IMR-90 (cell line): ENCODE data around the gene RUSC1. TPM values are rescaled to one million over a fixed set of nuclear protein-coding genes. Genes with fewer than 3 reads are reported as not detected.

ENCODE experiments used
- ATAC-seq: fragments of 200-7000 bp; cut with Tn5 transposase; 2 replicates; pipeline ENCODE4 v1.9.1; 2020; ENCODE audit warnings: low read depth, mild to moderate bottlenecking, moderate library complexity
- BruUV-seq: library from RNA; stranded (reverse); fragments of 400-500 nt; replicated peaks from 2 replicates; lab custom pipeline; 2021; lab: Mats Ljungman, UMichigan
- CTCF ChIA-PET: fragments of 300-600 bp; formaldehyde crosslinking; extraction: SDS; loops from one replicate; lab custom pipeline; 2021; ENCODE audit warnings: antibody characterized with exemption; lab: Yijun Ruan, JAX
- POLR2A ChIA-PET: fragments of 300-600 bp; sonication (Branson Sonifier 250); formaldehyde crosslinking; loops from one replicate; lab custom pipeline; 2022; ENCODE audit warnings: antibody characterized with exemption; ENCODE audit not compliant: unreplicated experiment; lab: Charles Lee
- DNase-seq: peaks from one replicate; pipeline ENCODE4 v3.0.0; 2013
- H2AFZ ChIP-seq: replicated peaks from 2 replicates; pipeline ENCODE3; 2013; ENCODE audit warnings: low read length, mild to moderate bottlenecking; ENCODE audit not compliant: poor library complexity
- H2AK5ac ChIP-seq: 2 replicates; pipeline ENCODE4 v1.6.1; 2013; ENCODE audit warnings: low read depth, low read length, inconsistent platforms
- H2AK9ac ChIP-seq: replicated peaks from 2 replicates; pipeline ENCODE3; 2013; ENCODE audit warnings: mild to moderate bottlenecking, low read depth, low read length, moderate library complexity; ENCODE audit not compliant: poor library complexity
- H2BK120ac ChIP-seq: 2 replicates; pipeline ENCODE4 v1.6.1; 2013; ENCODE audit warnings: low read depth, low read length, inconsistent platforms
- H2BK15ac ChIP-seq: 3 replicates; pipeline ENCODE4 v1.6.1; 2013; ENCODE audit warnings: low read depth, low read length, inconsistent platforms
- H2BK20ac ChIP-seq: 2 replicates; pipeline ENCODE4 v1.6.1; 2013; ENCODE audit warnings: low read depth, mild to moderate bottlenecking, inconsistent platforms, low read length, moderate library complexity
- H2BK5ac ChIP-seq: 2 replicates; pipeline ENCODE4 v1.6.1; 2013; ENCODE audit warnings: mild to moderate bottlenecking, low read depth, low read length, inconsistent platforms; ENCODE audit not compliant: poor library complexity, severe bottlenecking
- H3K14ac ChIP-seq: replicated peaks from 2 replicates; pipeline ENCODE4 v1.6.1; 2013; ENCODE audit warnings: low read depth, low read length, inconsistent platforms
- H3K18ac ChIP-seq: 2 replicates; pipeline ENCODE4 v1.6.1; 2013; ENCODE audit warnings: low read depth, low read length, control low read depth
- H3K23ac ChIP-seq: 2 replicates; pipeline ENCODE4 v1.6.1; 2013; ENCODE audit warnings: low read depth, low read length, inconsistent platforms
- H3K27ac ChIP-seq: 2 replicates; pipeline ENCODE4 v1.5.1; 2013; ENCODE audit warnings: mild to moderate bottlenecking, control low read depth, low read length; ENCODE audit not compliant: insufficient read depth
- H3K27me3 ChIP-seq: 2 replicates; pipeline ENCODE4 v1.6.1; 2013; ENCODE audit warnings: low read length; ENCODE audit not compliant: control insufficient read depth, insufficient read depth
- H3K36me3 ChIP-seq: 2 replicates; pipeline ENCODE4 v1.6.1; 2013; ENCODE audit warnings: low read length, mixed read lengths; ENCODE audit not compliant: control insufficient read depth, insufficient read depth
- H3K4ac ChIP-seq: 2 replicates; pipeline ENCODE4 v1.6.1; 2013; ENCODE audit warnings: low read depth, low read length, inconsistent platforms
- H3K4me1 ChIP-seq: 2 replicates; pipeline ENCODE4 v1.6.1; 2013; ENCODE audit warnings: low read length, mixed read lengths; ENCODE audit not compliant: control insufficient read depth, insufficient read depth
- H3K4me2 ChIP-seq: 2 replicates; pipeline ENCODE4 v1.6.1; 2013; ENCODE audit warnings: low read depth, mild to moderate bottlenecking, control low read depth, low read length, moderate library complexity
- H3K4me3 ChIP-seq: 2 replicates; pipeline ENCODE4 v1.5.1; 2013; ENCODE audit warnings: low read depth, mild to moderate bottlenecking, control low read depth, low read length, moderate library complexity; ENCODE audit not compliant: insufficient read depth
- H3K56ac ChIP-seq: 2 replicates; pipeline ENCODE4 v1.6.1; 2013; ENCODE audit warnings: low read length, inconsistent platforms; ENCODE audit not compliant: insufficient read depth; ENCODE audit errors: extremely low read depth
- H3K79me1 ChIP-seq, 2 experiments: 2 replicates each; pipeline ENCODE4 v1.6.1; 2013; ENCODE audit warnings: low read length in 2 of 2, inconsistent platforms in 1 of 2, low read depth in 1 of 2
- H3K9ac ChIP-seq: 2 replicates; pipeline ENCODE4 v1.6.1; 2013; ENCODE audit warnings: low read depth, low read length, control low read depth
- H3K9me1 ChIP-seq: 2 replicates; pipeline ENCODE4 v1.6.1; 2013; ENCODE audit warnings: low read length, inconsistent platforms; ENCODE audit not compliant: insufficient read depth
- H3K9me3 ChIP-seq: 2 replicates; pipeline ENCODE4 v1.6.1; 2013; ENCODE audit warnings: low read length; ENCODE audit not compliant: control insufficient read depth, insufficient read depth
- H4K20me1 ChIP-seq: 2 replicates; pipeline ENCODE4 v1.6.1; 2013; ENCODE audit warnings: low read length, inconsistent platforms; ENCODE audit not compliant: insufficient read depth
- H4K5ac ChIP-seq: 2 replicates; pipeline ENCODE4 v1.6.1; 2013; ENCODE audit warnings: mild to moderate bottlenecking, low read depth, low read length, control low read depth
- H4K8ac ChIP-seq, 2 experiments: 2 replicates each; pipeline ENCODE4 v1.6.1; 2013; ENCODE audit warnings: low read depth in 2 of 2, low read length in 2 of 2, control low read depth in 1 of 2, inconsistent platforms in 1 of 2
- H4K91ac ChIP-seq: 2 replicates; pipeline ENCODE4 v1.6.1; 2013; ENCODE audit warnings: low read depth, low read length, inconsistent platforms; ENCODE audit not compliant: insufficient read depth
- BHLHE40 ChIP-seq: fragments of 150-350 bp; IDR thresholded peaks from 2 replicates; pipeline ENCODE4 v1.6.1; 2016; ENCODE audit warnings: mild to moderate bottlenecking, low read depth, low read length
- CHD1 ChIP-seq: IDR thresholded peaks from 2 replicates; pipeline ENCODE4 v1.6.1; 2012; ENCODE audit warnings: low read depth, low read length, improper control_type of control experiment
- ELK1 ChIP-seq: fragments of 150-350 bp; IDR thresholded peaks from 2 replicates; pipeline ENCODE4 v1.6.1; 2016; ENCODE audit warnings: low read depth, mild to moderate bottlenecking, low read length, moderate library complexity, borderline replicate concordance
- MAFK ChIP-seq: IDR thresholded peaks from 2 replicates; pipeline ENCODE4 v1.6.1; 2012; ENCODE audit warnings: low read depth, low read length, improper control_type of control experiment
- MXI1 ChIP-seq: IDR thresholded peaks from 2 replicates; pipeline ENCODE4 v1.6.1; 2012; ENCODE audit warnings: low read depth, mild to moderate bottlenecking, low read length, moderate library complexity, borderline replicate concordance
- POLR2A ChIP-seq: IDR thresholded peaks from 2 replicates; pipeline ENCODE4 v1.6.1; 2012; ENCODE audit warnings: mild to moderate bottlenecking, low read depth, low read length
- RAD21 ChIP-seq: IDR thresholded peaks from 2 replicates; pipeline ENCODE4 v1.6.1; 2012; ENCODE audit warnings: low read length, improper control_type of control experiment
- WGBS, 2 experiments: methylation state at CpG; one replicate each; pipeline versions ENCODE4 v1.1.5 to v1.1.7; 2013; ENCODE audit warnings: missing lambda C conversion rate in 2 of 2; ENCODE audit not compliant: insufficient read length in 1 of 2; ENCODE audit errors: extremely low coverage in 2 of 2; 5-methylcytosine and 5-hydroxymethylcytosine counted together
- dilution Hi-C: fragments of 300-500 bp; cut with HindIII; formaldehyde crosslinking; loops from one replicate; pipeline ENCODE4 v1.14.3; 2018; ENCODE audit warnings: low sequenced_read_pairs; ENCODE audit not compliant: unreplicated experiment
- in situ Hi-C: fragments of 300-500 bp; cut with MboI; formaldehyde crosslinking; loops from 3 replicates; pipeline ENCODE4 v1.14.3; 2019; ENCODE audit warnings: low sequenced_read_pairs, inconsistent platforms, mixed read lengths
- intact Hi-C: fragments of 100-400 bp; cut with micrococcal nuclease; formaldehyde crosslinking; loops from 2 replicates; pipeline ENCODE4 v1.10.0; 2022
- polyA plus RNA-seq, 3 experiments: library from polyadenylated mRNA; depleted of rRNA; stranded (reverse); fragments of >200 nt; gene quantifications; 2 replicates each; pipeline ENCODE4 v1.2.3, GENCODE V29; 2012; ENCODE audit warnings: low replicate concordance in 1 of 3
- total RNA-seq: library from RNA; depleted of rRNA; stranded (reverse); fragments of >200 nt; gene quantifications from 2 replicates; pipeline ENCODE4 v1.2.3, GENCODE V29; 2012

The RUSC1 gene
- total and polyA plus RNA-seq, 2 of the 4 experiments (the other 2 are of a cell fraction) = 4.1 to 31.4 TPM

- peaks cover 4 to 5% of the 10 kb centered on the region in 2 experiments; a peak in 2 of 4 replicates for H3K79me1 ChIP-seq
- WGBS, 2 experiments = no CpG with 5 or more reads among the region's 3 CpGs
- no peaks in the 10 kb centered on the region for H4K20me1 ChIP-seq
- intact Hi-C loops (no loop called here), in situ Hi-C loops (no loop called here), dilution Hi-C loops (no loop called here)
- peaks cover 1% of the 10 kb centered on the region; the same call in 1 of the 2 replicates for H3K4me1 ChIP-seq
- H2AFZ ChIP-seq = no peak overlapping the region
- H2AK9ac ChIP-seq = no peak overlapping the region
- no peak overlapping the region for H3K27ac ChIP-seq
- no peak overlapping the region for H3K56ac ChIP-seq
- H2BK120ac ChIP-seq = no peak overlapping the region
- no peak overlapping the region for H4K91ac ChIP-seq
- TF ChIP-seq CHD1 = no peak
- TF ChIP-seq BHLHE40 = no peak
- no peak for TF ChIP-seq MXI1
- no peak for TF ChIP-seq RAD21
- TF ChIP-seq ELK1 = no peak
- TF ChIP-seq MAFK = no peak
- no peak for TF ChIP-seq POLR2A
- no peak overlapping the region for H3K4me3 ChIP-seq
- H2BK5ac ChIP-seq = no peak overlapping the region
- H2BK20ac ChIP-seq = no peak overlapping the region
- POLR2A ChIA-PET = no interaction called here
- H3K4ac ChIP-seq = no peak overlapping the region
- H3K18ac ChIP-seq = no peak overlapping the region
- BruUV-seq = no TSS peak
- H3K9ac ChIP-seq = no peak overlapping the region
- H3K27me3 ChIP-seq = no peaks in the 10 kb centered on the region
- no peaks in the 10 kb centered on the region for H3K9me1 ChIP-seq
- ATAC-seq = no peak
- H2BK15ac ChIP-seq = no peak overlapping the region
- CTCF ChIA-PET = no interaction called here
- no peak overlapping the region for H3K23ac ChIP-seq
- H3K4me2 ChIP-seq = no peak overlapping the region; the same call in 1 of the 2 replicates
- no peak overlapping the region for H4K8ac ChIP-seq
- DNase-seq = no peak
- no peak overlapping the region for H2AK5ac ChIP-seq
- H3K36me3 ChIP-seq = peaks cover 23% of the 10 kb centered on the region
- no peak overlapping the region for H4K5ac ChIP-seq
- no peak overlapping the region for H3K14ac ChIP-seq
- H3K9me3 ChIP-seq = no peaks in the 10 kb centered on the region
These were observed 58.5 kb downstream of the RUSC1 start for GRCh38 chr1:155379180-155379579.
